GM11168 (cell line): ENCODE measurements around the gene DPM2.

Source experiments
- in situ Hi-C: fragments of 300-500 bp; cut with MboI; formaldehyde crosslinking; loops from one replicate; pipeline ENCODE4 v1.12.0; 2022; ENCODE audit warnings: low sequenced_read_pairs; ENCODE audit not compliant: unreplicated experiment

The DPM2 gene

GRCh38 chr9:127974001-127974768, 36.5 kb upstream of the DPM2 start:
- in situ Hi-C loops = loop anchor here (10.0 kb wide), 1 partner anchor 1051 kb away; the partner anchor contains the start of gene SH3GLB2

GRCh38 chr9:127973169-127974000, 35.7 kb upstream of the DPM2 start:
- in situ Hi-C loops = loop anchor here (10.0 kb wide), 1 partner anchor 1051 kb away; the partner anchor contains the start of gene SH3GLB2

- in situ Hi-C loops = loop anchor here (10.0 kb wide), 1 partner anchor 1052 kb away; the partner anchor contains the start of gene SH3GLB2
These were observed 34.7 kb upstream of the DPM2 start for GRCh38 chr9:127972236-127972871.

- in situ Hi-C loops = loop anchor here (10.0 kb wide), 1 partner anchor 1053 kb away; the partner anchor contains the start of gene SH3GLB2
These were observed 33.9 kb upstream of the DPM2 start for GRCh38 chr9:127971357-127972235.

- in situ Hi-C loops = loop anchor here (10.0 kb wide), 1 partner anchor 1054 kb away; the partner anchor contains the start of gene SH3GLB2
These were observed 33.0 kb upstream of the DPM2 start for GRCh38 chr9:127970401-127971313.

- in situ Hi-C loops = no loop called here
These were observed 31.2 kb upstream of the DPM2 start for GRCh38 chr9:127968700-127969383.

GRCh38 chr9:127968042-127968441, 30.4 kb upstream of the DPM2 start:
- in situ Hi-C loops = no loop called here

GRCh38 chr9:127967151-127967809, 29.6 kb upstream of the DPM2 start:
- in situ Hi-C loops = no loop called here

GRCh38 chr9:127966416-127967150, 28.9 kb upstream of the DPM2 start:
- in situ Hi-C loops = no loop called here

GRCh38 chr9:127965953-127966352, 28.3 kb upstream of the DPM2 start:
- in situ Hi-C loops = no loop called here

- in situ Hi-C loops = no loop called here
These were observed 25.9 kb upstream of the DPM2 start for GRCh38 chr9:127963359-127964064.

GRCh38 chr9:127963041-127963358, 25.3 kb upstream of the DPM2 start:
- in situ Hi-C loops = no loop called here

GRCh38 chr9:127962278-127962677, 24.6 kb upstream of the DPM2 start:
- in situ Hi-C loops = no loop called here

- in situ Hi-C loops = no loop called here
These were observed 24.0 kb upstream of the DPM2 start for GRCh38 chr9:127961613-127962155.

GRCh38 chr9:127961155-127961490, 23.5 kb upstream of the DPM2 start:
- in situ Hi-C loops = no loop called here

- in situ Hi-C loops = no loop called here
These were observed 22.9 kb upstream of the DPM2 start for GRCh38 chr9:127960410-127961154.
